Kidney epithelial cell (primary cell): ENCODE data around the gene SLC25A33. TPM values are rescaled to one million over a fixed set of nuclear protein-coding genes. Genes with fewer than 3 reads are reported as not detected.

Experiments
- DNase-seq: peaks from one replicate; pipeline ENCODE4 v3.0.0-alpha.2; 2010; ENCODE audit warnings: low read depth
- H3K27me3 ChIP-seq: 2 replicates; pipeline ENCODE4 v1.6.0; 2011; ENCODE audit warnings: low read length; ENCODE audit not compliant: control insufficient read depth, insufficient read depth
- H3K36me3 ChIP-seq: 2 replicates; pipeline ENCODE4 v1.5.1; 2011; ENCODE audit warnings: low read length; ENCODE audit not compliant: control insufficient read depth, insufficient read depth
- H3K4me3 ChIP-seq: 2 replicates; pipeline ENCODE4 v1.5.1; 2011; ENCODE audit warnings: low read depth, mild to moderate bottlenecking, control low read depth, low read length
- CTCF ChIP-seq: IDR thresholded peaks from 2 replicates; pipeline ENCODE4 v1.5.1; 2011; ENCODE audit warnings: mild to moderate bottlenecking, moderate library complexity, low read length, control low read depth, inconsistent platforms; ENCODE audit not compliant: insufficient read depth, poor library complexity, severe bottlenecking
- total RNA-seq: library from RNA; depleted of rRNA; stranded (reverse); fragments of >200 nt; gene quantifications from 2 replicates; pipeline ENCODE4 v1.2.3, GENCODE V29; 2015

SLC25A33 gene
- total RNA-seq, 1 donor from 2014 or later: 12.0 TPM

- Histone ChIP-seq H3K36me3 (no peaks in the 10 kb centered on the region), H3K27me3 (no peaks in the 10 kb centered on the region), H3K4me3 (peak within 1 kb of the TSS; percentile 53)
- peak; percentile 6 for TF ChIP-seq CTCF
- DNase-seq: peak; percentile 49
Observed at GRCh38 chr1:9588551-9589143, 49.4 kb downstream of the SLC25A33 start, which contains the start of gene TMEM201. TSS of gene TMEM201 (plus strand) at chr1:9588911. CDS start at chr1:9588931, 20 bp downstream.

- TF ChIP-seq CTCF: no peak
- Histone ChIP-seq H3K4me3 (peak overlapping the region; percentile 53), H3K36me3 (no peaks in the 10 kb centered on the region), H3K27me3 (no peaks in the 10 kb centered on the region)
- no peak for DNase-seq
Observed at GRCh38 chr1:9589144-9589718, 50.0 kb downstream of the SLC25A33 start.

- DNase-seq: no peak
Observed at GRCh38 chr1:9589719-9590157, 50.5 kb downstream of the SLC25A33 start.

GRCh38 chr1:9590201-9590600, 50.9 kb downstream of the SLC25A33 start:
- TF ChIP-seq CTCF: no peak
- no peak for DNase-seq
- Histone ChIP-seq H3K36me3 (no peaks in the 10 kb centered on the region), H3K4me3 (no peak overlapping the region), H3K27me3 (no peaks in the 10 kb centered on the region)

More at GRCh38 chr1:9589719-9590157, 50.5 kb downstream of the SLC25A33 start:
- peak overlapping the region; percentile 53 for H3K4me3 ChIP-seq
- no peaks in the 10 kb centered on the region for H3K36me3 ChIP-seq
- no peaks in the 10 kb centered on the region for H3K27me3 ChIP-seq
- no peak for TF ChIP-seq CTCF

- DNase-seq: no peak
- H3K36me3 ChIP-seq: no peaks in the 10 kb centered on the region
- no peaks in the 10 kb centered on the region for H3K27me3 ChIP-seq
- no peak for TF ChIP-seq CTCF
- no peak overlapping the region for H3K4me3 ChIP-seq
Observed at GRCh38 chr1:9590945-9591668, 51.8 kb downstream of the SLC25A33 start.
